Activated naive CD8-positive, alpha-beta T cell treated with anti-CD3 and anti-CD28 coated beads for 36 hours (primary cell): ENCODE results near the gene CIB2. TPM values are rescaled to one million over a fixed set of nuclear protein-coding genes. Genes with fewer than 3 reads are reported as not detected.
A peak's percentile ranks its signal among the peaks of the same experiment; 100 is the strongest.

Experiments
- DNase-seq: peaks from one replicate; pipeline ENCODE4 v3.0.0; 2021
- H3K27ac Mint-ChIP-seq: one replicate; pipeline ENCODE4 v1.8.0; 2022; ENCODE audit warnings: mild to moderate bottlenecking, moderate library complexity, mixed read lengths
- H3K27me3 Mint-ChIP-seq: one replicate; pipeline ENCODE4 v1.8.0; 2022; ENCODE audit warnings: mild to moderate bottlenecking, mixed read lengths
- H3K36me3 Mint-ChIP-seq: one replicate; pipeline ENCODE4 v1.8.0; 2021; ENCODE audit warnings: mild to moderate bottlenecking, mixed read lengths
- H3K4me1 Mint-ChIP-seq: one replicate; pipeline ENCODE4 v1.8.0; 2021; ENCODE audit warnings: mixed read lengths
- H3K4me3 Mint-ChIP-seq: one replicate; pipeline ENCODE4 v1.8.0; 2022; ENCODE audit warnings: mild to moderate bottlenecking, moderate library complexity, mixed read lengths
- H3K9me3 Mint-ChIP-seq: one replicate; pipeline ENCODE4 v1.8.0; 2022; ENCODE audit warnings: mixed read lengths
- total RNA-seq, 2 experiments: library from RNA; stranded (reverse); gene quantifications; one replicate each; pipeline ENCODE4 v1.2.3, GENCODE V29; 2021

The CIB2 gene
- total RNA-seq, 2 experiments from 2014 or later, result 1.8 to 1.9 TPM

- no peaks in the 10 kb centered on the region for H3K27me3 Mint-ChIP-seq
- H3K9me3 Mint-ChIP-seq, result no peaks in the 10 kb centered on the region
- DNase-seq, result no peak
- no peak overlapping the region for H3K27ac Mint-ChIP-seq
- peaks cover 10% of the 10 kb centered on the region for H3K4me1 Mint-ChIP-seq
- no peak overlapping the region for H3K4me3 Mint-ChIP-seq
- no peaks in the 10 kb centered on the region for H3K36me3 Mint-ChIP-seq
These were observed 43.1 kb downstream of the CIB2 start for GRCh38 chr15:78087951-78088772.

GRCh38 chr15:78085928-78086327 is 45.3 kb downstream of the CIB2 start:
- H3K36me3 Mint-ChIP-seq, result no peaks in the 10 kb centered on the region
- no peaks in the 10 kb centered on the region for H3K9me3 Mint-ChIP-seq
- peaks cover 13% of the 10 kb centered on the region for H3K4me1 Mint-ChIP-seq
- no peaks in the 10 kb centered on the region for H3K27me3 Mint-ChIP-seq
- DNase-seq, result no peak
- no peak overlapping the region for H3K4me3 Mint-ChIP-seq
- no peak overlapping the region for H3K27ac Mint-ChIP-seq

GRCh38 chr15:78084449-78084750 is 46.8 kb downstream of the CIB2 start:
- no peaks in the 10 kb centered on the region for H3K27me3 Mint-ChIP-seq
- no peak overlapping the region for H3K27ac Mint-ChIP-seq
- no peaks in the 10 kb centered on the region for H3K9me3 Mint-ChIP-seq
- H3K4me3 Mint-ChIP-seq, result no peak overlapping the region
- H3K36me3 Mint-ChIP-seq, result no peaks in the 10 kb centered on the region
- DNase-seq, result no peak
- H3K4me1 Mint-ChIP-seq, result peaks cover 13% of the 10 kb centered on the region

GRCh38 chr15:78083687-78084448 is 47.4 kb downstream of the CIB2 start:
- no peaks in the 10 kb centered on the region for H3K27me3 Mint-ChIP-seq
- H3K9me3 Mint-ChIP-seq, result no peaks in the 10 kb centered on the region
- no peak overlapping the region for H3K4me3 Mint-ChIP-seq
- no peaks in the 10 kb centered on the region for H3K36me3 Mint-ChIP-seq
- no peak overlapping the region for H3K27ac Mint-ChIP-seq
- H3K4me1 Mint-ChIP-seq, result peaks cover 14% of the 10 kb centered on the region
- no peak for DNase-seq

- no peak overlapping the region for H3K4me3 Mint-ChIP-seq
- H3K4me1 Mint-ChIP-seq, result peaks cover 15% of the 10 kb centered on the region
- H3K27me3 Mint-ChIP-seq, result no peaks in the 10 kb centered on the region
- DNase-seq, result no peak
- no peaks in the 10 kb centered on the region for H3K9me3 Mint-ChIP-seq
- H3K36me3 Mint-ChIP-seq, result no peaks in the 10 kb centered on the region
- no peak overlapping the region for H3K27ac Mint-ChIP-seq
These were observed 48.1 kb downstream of the CIB2 start for GRCh38 chr15:78083186-78083585.

- H3K4me1 Mint-ChIP-seq, result peaks cover 19% of the 10 kb centered on the region
- H3K27ac Mint-ChIP-seq, result no peak overlapping the region
- H3K27me3 Mint-ChIP-seq, result no peaks in the 10 kb centered on the region
- no peaks in the 10 kb centered on the region for H3K9me3 Mint-ChIP-seq
- H3K4me3 Mint-ChIP-seq, result no peak overlapping the region
- no peaks in the 10 kb centered on the region for H3K36me3 Mint-ChIP-seq
- DNase-seq, result no peak
These were observed 48.5 kb downstream of the CIB2 start for GRCh38 chr15:78082743-78083110.

GRCh38 chr15:78082106-78082742 is 49.0 kb downstream of the CIB2 start:
- Mint-ChIP-seq H3K27ac (no peak overlapping the region), H3K4me3 (no peak overlapping the region), H3K9me3 (no peaks in the 10 kb centered on the region), H3K36me3 (no peaks in the 10 kb centered on the region), H3K27me3 (no peaks in the 10 kb centered on the region), H3K4me1 (peaks cover 19% of the 10 kb centered on the region)
- DNase-seq, result no peak

DNA sequence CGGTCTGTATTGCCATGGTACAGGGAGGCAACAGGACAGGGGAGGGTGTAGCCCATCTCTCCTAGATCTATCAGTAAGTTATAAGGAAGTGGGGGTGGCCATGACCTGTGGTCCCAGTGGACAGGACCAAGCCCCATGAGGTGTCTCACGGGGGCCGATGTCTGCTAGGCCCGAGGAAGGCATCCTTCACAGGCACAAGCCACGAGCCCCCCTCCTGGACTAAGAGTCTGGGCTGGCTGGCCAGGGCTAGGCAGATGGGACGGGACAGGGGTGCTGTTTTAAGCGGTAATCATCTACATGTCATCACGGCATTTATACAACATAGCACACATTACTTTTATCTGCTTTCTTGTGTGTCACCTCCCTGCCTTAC is 51.2 kb downstream of the CIB2 start:
- Mint-ChIP-seq H3K36me3 (peaks cover 7% of the 10 kb centered on the region), H3K4me3 (no peak overlapping the region), H3K4me1 (peaks cover 30% of the 10 kb centered on the region), H3K9me3 (no peaks in the 10 kb centered on the region), H3K27ac (no peak overlapping the region), H3K27me3 (no peaks in the 10 kb centered on the region)
- DNase-seq, result no peak

DNA sequence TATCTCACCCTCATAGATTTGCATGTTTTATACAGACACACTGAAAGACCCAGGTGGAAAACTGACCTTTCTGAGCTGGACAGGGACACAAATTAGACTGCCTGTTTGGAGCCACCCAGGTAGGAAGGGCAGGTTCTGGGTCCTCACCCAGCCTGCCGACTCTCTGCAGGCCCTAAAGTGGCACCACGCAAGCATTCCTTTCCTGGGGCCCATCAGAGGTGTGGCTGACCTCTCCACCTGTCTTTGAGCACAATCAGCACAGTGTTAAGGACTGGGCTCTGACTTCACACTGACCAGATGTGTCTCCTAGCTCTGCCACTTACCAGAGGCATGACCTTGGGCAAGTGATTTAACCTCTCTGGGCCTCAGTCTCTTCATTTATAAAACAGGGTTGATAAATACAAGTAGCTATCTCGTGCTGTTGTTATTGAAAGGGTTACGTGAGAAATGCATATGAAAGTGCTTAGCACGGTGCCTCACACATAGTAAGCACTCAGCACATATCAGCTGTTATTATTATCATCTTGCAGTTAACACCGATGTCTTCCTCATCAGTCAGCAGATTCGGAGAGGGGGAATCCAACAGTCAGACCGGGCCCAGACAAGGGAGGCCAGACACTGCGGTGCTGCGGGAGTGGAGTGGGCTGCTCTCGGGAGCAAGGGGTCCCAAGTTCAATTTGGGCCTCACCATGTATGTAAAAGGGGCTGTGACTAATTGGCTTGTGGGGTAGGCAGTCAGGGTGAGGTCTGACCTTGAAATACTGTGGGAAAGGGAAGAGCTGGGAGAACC is 51.8 kb downstream of the CIB2 start:
- H3K4me1 Mint-ChIP-seq, result peaks cover 32% of the 10 kb centered on the region
- no peaks in the 10 kb centered on the region for H3K9me3 Mint-ChIP-seq
- DNase-seq, result no peak
- peaks cover 12% of the 10 kb centered on the region for H3K36me3 Mint-ChIP-seq
- H3K27me3 Mint-ChIP-seq, result no peaks in the 10 kb centered on the region
- H3K27ac Mint-ChIP-seq, result no peak overlapping the region
- no peak overlapping the region for H3K4me3 Mint-ChIP-seq

GRCh38 chr15:78077871-78078210 is 53.4 kb downstream of the CIB2 start:
- H3K27me3 Mint-ChIP-seq, result no peaks in the 10 kb centered on the region
- peaks cover 42% of the 10 kb centered on the region for H3K4me1 Mint-ChIP-seq
- peak overlapping the region; percentile 81 for H3K27ac Mint-ChIP-seq
- no peak for DNase-seq
- peaks cover 18% of the 10 kb centered on the region for H3K36me3 Mint-ChIP-seq
- peak overlapping the region; percentile 86 for H3K4me3 Mint-ChIP-seq
- H3K9me3 Mint-ChIP-seq, result no peaks in the 10 kb centered on the region

GRCh38 chr15:78077053-78077870 is 54.0 kb downstream of the CIB2 start, which contains the start of gene TBC1D2B:
TSS of gene TBC1D2B (minus strand) at chr15:78077711. CDS start at chr15:78077652, 59 bp downstream.
- peak; percentile 77 for DNase-seq
- H3K27ac Mint-ChIP-seq, result peak within 1 kb of the TSS; percentile 89
- H3K27me3 Mint-ChIP-seq, result no peaks in the 10 kb centered on the region
- peaks cover 18% of the 10 kb centered on the region for H3K36me3 Mint-ChIP-seq
- no peaks in the 10 kb centered on the region for H3K9me3 Mint-ChIP-seq
- H3K4me3 Mint-ChIP-seq, result peak within 1 kb of the TSS; percentile 95
- H3K4me1 Mint-ChIP-seq, result peaks cover 43% of the 10 kb centered on the region

DNA sequence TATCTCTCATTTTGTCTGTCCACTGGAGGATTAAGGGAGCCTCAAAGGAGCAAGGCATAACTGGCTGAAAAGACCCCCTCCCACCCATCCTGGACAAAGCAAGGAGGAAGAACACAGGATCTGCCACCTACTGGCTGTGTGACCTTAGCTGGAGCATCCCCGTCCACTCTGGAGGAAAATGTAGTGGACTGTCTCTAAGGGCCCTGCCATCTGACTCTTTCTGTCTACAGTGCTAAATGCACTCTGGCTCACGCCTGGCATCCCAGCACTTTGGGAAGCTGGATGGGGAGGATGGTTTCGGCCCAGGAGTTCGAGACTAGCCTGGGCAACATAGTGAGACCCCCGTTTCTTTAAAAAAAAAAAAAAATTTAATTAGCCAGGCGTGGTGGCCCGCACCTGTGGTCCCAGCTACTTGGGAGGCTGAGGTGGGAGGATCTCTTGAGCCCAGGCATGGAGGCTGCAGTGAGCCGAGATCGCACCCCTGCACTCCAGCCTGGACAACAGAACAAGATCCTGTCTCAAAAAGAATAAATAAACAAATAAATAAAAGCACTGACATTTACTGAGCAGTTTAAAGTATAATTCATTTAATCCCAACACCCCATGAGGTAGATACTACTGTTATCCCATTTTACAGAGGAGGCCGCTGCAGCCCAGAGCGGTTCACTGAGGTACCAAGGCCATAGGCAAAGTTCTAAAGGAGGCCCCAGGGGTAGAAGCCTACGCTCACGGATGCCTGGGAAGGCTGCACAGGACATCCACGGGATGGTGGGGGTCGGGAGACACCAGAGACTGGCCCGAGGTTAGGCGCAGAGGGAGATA is 54.8 kb downstream of the CIB2 start:
- no peak for DNase-seq
- H3K36me3 Mint-ChIP-seq, result peaks cover 18% of the 10 kb centered on the region
- H3K4me1 Mint-ChIP-seq, result peaks cover 50% of the 10 kb centered on the region
- peak overlapping the region; percentile 95 for H3K4me3 Mint-ChIP-seq
- no peaks in the 10 kb centered on the region for H3K9me3 Mint-ChIP-seq
- peak overlapping the region; percentile 89 for H3K27ac Mint-ChIP-seq
- H3K27me3 Mint-ChIP-seq, result no peaks in the 10 kb centered on the region

DNA sequence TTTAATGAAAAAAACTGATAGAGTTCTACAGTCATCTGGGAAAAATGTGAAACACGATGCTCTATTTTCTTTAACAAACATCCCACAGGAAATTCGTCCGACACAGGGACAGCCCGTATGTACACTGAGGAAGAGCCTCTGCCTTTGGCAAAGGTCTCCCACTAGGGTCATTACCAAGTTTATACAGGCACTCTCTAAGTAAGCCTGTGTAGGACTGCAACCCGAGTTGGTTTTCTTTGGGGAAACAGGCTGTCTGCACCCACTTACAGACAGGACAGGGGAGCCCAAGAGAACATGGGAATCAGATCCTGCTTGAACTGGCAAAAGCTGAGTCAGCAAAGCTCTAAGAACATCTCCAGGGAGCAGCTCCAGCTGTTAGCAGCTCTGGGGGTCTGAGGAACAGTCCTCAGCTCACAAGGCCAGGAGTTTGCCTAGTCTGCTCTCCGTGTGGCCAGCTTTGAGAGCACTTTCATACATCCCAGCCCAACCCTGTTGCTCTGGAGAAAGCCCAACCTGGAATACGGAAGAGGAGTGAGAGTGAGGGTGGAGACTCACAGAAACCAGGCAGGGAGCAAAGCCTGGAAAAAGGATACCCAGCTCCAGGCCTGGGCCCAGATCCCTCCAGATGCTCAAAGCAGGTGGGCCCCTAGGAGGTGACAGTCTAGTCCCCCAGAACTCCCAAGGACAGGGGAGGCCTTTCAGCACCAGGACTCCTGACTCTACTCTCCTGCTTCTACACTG is 55.6 kb downstream of the CIB2 start:
- no peaks in the 10 kb centered on the region for H3K9me3 Mint-ChIP-seq
- peaks cover 52% of the 10 kb centered on the region for H3K4me1 Mint-ChIP-seq
- H3K27me3 Mint-ChIP-seq, result no peaks in the 10 kb centered on the region
- peaks cover 18% of the 10 kb centered on the region for H3K36me3 Mint-ChIP-seq
- no peak for DNase-seq
- H3K27ac Mint-ChIP-seq, result peak overlapping the region; percentile 47
- H3K4me3 Mint-ChIP-seq, result peak overlapping the region; percentile 95
